ENCODE data around the gene BET1. TPM values are rescaled to one million over a fixed set of nuclear protein-coding genes. Genes with fewer than 3 reads are reported as not detected.

Gene BET1
- total and polyA plus RNA-seq, 9 of the 15 experiments (the other 6 are each of a cell fraction or from before 2014, with no cell fraction given), result 15.8 to 190 (median 37.8) TPM

DNA sequence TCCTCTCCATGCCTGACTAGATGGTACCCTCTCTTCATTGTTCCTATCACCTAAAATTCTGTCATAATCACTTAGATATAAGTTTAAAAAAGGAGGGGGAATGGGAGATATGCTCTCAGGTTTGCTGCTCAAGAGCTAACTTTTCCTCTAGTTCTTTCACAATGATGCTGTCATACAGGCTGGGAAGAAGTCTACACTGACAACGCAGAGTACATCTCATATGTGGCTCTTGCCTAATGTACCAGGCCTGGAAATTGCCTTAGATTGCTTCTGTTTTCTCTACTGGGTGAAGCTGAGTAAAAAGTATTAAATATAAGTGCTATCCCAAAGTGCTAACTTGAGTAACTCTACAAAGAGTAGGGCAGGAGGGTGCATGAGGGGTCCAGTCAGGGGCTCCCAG lies 43.8 kb upstream of the BET1 start:
- no peak for DNase-seq (ENCODE audit: extremely low read depth in 1 of 4, low spot score in 3 of 4)
- TF ChIP-seq TAL1 (IDR thresholded peaks at IDR 0.05) (no peak), CEBPG (CRISPR knock-in tag; IDR thresholded peaks at IDR 0.05) (no peak), CEBPG (tag; conservative IDR thresholded peaks at IDR 0.05 in 1 of 2, IDR thresholded peaks at IDR 0.05 in 1 of 2) (no peak), SMAD4 (CRISPR knock-in tag; conservative IDR thresholded peaks at IDR 0.05) (no peak)
- H3K4me2 ChIP-seq (ENCODE audit: insufficient read depth, low read length), result no peak overlapping the region
- FAIRE-seq, result no peak
- POLR2A ChIA-PET, result no interaction called here
- H3K4me1 ChIP-seq (replicated peaks in 1 of 2; ENCODE audit: control insufficient read depth in 2 of 2, insufficient read depth in 2 of 2, low read length in 2 of 2), result no peaks in the 10 kb centered on the region
- BruUV-seq (replicated peaks), result no TSS peak
- H2AFZ ChIP-seq (ENCODE audit: low read depth, low read length), result no peak overlapping the region
- H3K9ac ChIP-seq (ENCODE audit: insufficient read depth in 1 of 2, low read depth in 2 of 2, low read length in 2 of 2), result no peak overlapping the region
- H3K36me3 ChIP-seq (ENCODE audit: control insufficient read depth, insufficient read depth, low read length), result no peaks in the 10 kb centered on the region
- CTCF ChIA-PET (ENCODE audit: low intra/inter-chr PET ratio), result no interaction called here
- H3K27ac ChIP-seq (ENCODE audit: extremely low read depth, low read depth, low read length), result no peak overlapping the region
- no peaks in the 10 kb centered on the region for H3K79me2 ChIP-seq (ENCODE audit: control insufficient read depth, insufficient read depth, low read length)
- H4K20me1 ChIP-seq (replicated peaks; ENCODE audit: control insufficient read depth, insufficient read depth, low read length), result no peaks in the 10 kb centered on the region
- H3K9me3 ChIP-seq (replicated peaks; ENCODE audit: control insufficient read depth, insufficient read depth, low read depth, low read length), result no peaks in the 10 kb centered on the region
- no peaks in the 10 kb centered on the region for H3K27me3 ChIP-seq (ENCODE audit: control insufficient read depth in 2 of 2, insufficient read depth in 2 of 2, low read length in 2 of 2)
- 0% methylated on average over 1 of the region's 1 CpG for WGBS (ENCODE audit: insufficient coverage, low coverage, missing lambda C conversion rate)
- no peaks in the 10 kb centered on the region for H3K9me1 ChIP-seq (ENCODE audit: control insufficient read depth, insufficient read depth, low read length)
- no peak for ATAC-seq
- in situ Hi-C loops (cut with MboI) (no loop called here), intact Hi-C loops (cut with micrococcal nuclease) (no loop called here)
- H3K4me3 ChIP-seq, result no peak overlapping the region

DNA sequence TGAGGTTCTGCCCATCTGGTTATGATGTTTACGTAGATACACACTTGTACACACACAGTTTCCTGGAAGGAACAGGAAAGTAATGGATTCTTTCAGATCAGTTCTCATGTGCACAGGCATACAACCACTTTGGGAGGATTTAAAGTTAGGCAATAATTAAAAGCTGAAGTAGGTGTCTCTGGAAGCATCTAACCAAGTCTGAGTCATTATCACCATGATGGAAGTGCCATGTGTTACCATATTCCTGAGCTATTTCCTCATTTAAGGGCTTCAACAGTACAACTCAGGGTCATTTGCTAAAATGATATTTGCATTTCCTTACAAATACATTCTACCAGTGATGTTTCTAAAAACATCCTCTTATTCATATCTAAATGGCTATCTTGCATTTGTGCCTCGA lies 41.4 kb upstream of the BET1 start:
- Histone ChIP-seq H3K4me1 (replicated peaks in 1 of 2; ENCODE audit: control insufficient read depth in 2 of 2, insufficient read depth in 2 of 2, low read length in 2 of 2) (no peaks in the 10 kb centered on the region), H3K79me2 (ENCODE audit: control insufficient read depth, insufficient read depth, low read length) (no peaks in the 10 kb centered on the region), H3K4me2 (ENCODE audit: insufficient read depth, low read length) (no peak overlapping the region), H3K36me3 (ENCODE audit: control insufficient read depth, insufficient read depth, low read length) (no peaks in the 10 kb centered on the region), H3K9me1 (ENCODE audit: control insufficient read depth, insufficient read depth, low read length) (no peaks in the 10 kb centered on the region), H3K9me3 (replicated peaks; ENCODE audit: control insufficient read depth, insufficient read depth, low read depth, low read length) (no peaks in the 10 kb centered on the region), H2AFZ (ENCODE audit: low read depth, low read length) (no peak overlapping the region), H3K4me3 (no peak overlapping the region), H3K27ac (ENCODE audit: extremely low read depth, low read depth, low read length) (no peak overlapping the region), H3K9ac (ENCODE audit: insufficient read depth in 1 of 2, low read depth in 2 of 2, low read length in 2 of 2) (no peak overlapping the region), H3K27me3 (ENCODE audit: control insufficient read depth in 2 of 2, insufficient read depth in 2 of 2, low read length in 2 of 2) (no peaks in the 10 kb centered on the region), H4K20me1 (replicated peaks; ENCODE audit: control insufficient read depth, insufficient read depth, low read length) (no peaks in the 10 kb centered on the region)
- 0% methylated on average over 2 of the region's 2 CpGs for WGBS (ENCODE audit: insufficient coverage, low coverage, missing lambda C conversion rate)
- DNase-seq (ENCODE audit: extremely low read depth in 1 of 4, low spot score in 3 of 4) (no peak), FAIRE-seq (no peak), ATAC-seq (no peak)
- POLR2A ChIA-PET, result no interaction called here
- intact Hi-C loops (cut with micrococcal nuclease) (no loop called here), in situ Hi-C loops (cut with MboI) (no loop called here)
- CTCF ChIA-PET (ENCODE audit: low intra/inter-chr PET ratio), result no interaction called here
- no TSS peak for BruUV-seq (replicated peaks)
- TF ChIP-seq IFI16 (CRISPR knock-in tag; IDR thresholded peaks at IDR 0.05), result no peak
- TF ChIP-seq ZNF212 (CRISPR knock-in tag; IDR thresholded peaks at IDR 0.05), result no peak
- TF ChIP-seq CEBPB (tag; IDR thresholded peaks at IDR 0.05), result no peak
- no peak for TF ChIP-seq ASH1L (IDR thresholded peaks at IDR 0.05; ENCODE audit: borderline replicate concordance, low read depth, partially characterized antibody)
- no peak for TF ChIP-seq KDM4B (IDR thresholded peaks at IDR 0.05; ENCODE audit: borderline replicate concordance in 2 of 2, low read depth in 1 of 2)
- TF ChIP-seq, protein P1, sequence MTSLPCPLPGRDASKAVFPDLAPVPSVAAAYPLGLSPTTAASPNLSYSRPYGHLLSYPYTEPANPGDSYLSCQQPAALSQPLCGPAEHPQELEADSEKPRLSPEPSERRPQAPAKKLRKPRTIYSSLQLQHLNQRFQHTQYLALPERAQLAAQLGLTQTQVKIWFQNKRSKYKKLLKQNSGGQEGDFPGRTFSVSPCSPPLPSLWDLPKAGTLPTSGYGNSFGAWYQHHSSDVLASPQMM (CRISPR knock-in tag; IDR thresholded peaks at IDR 0.05), result no peak
- TF ChIP-seq ZNF644 (tag; IDR thresholded peaks at IDR 0.05; ENCODE audit: low read depth), result no peak
- TF ChIP-seq MTA3 (IDR thresholded peaks at IDR 0.05; ENCODE audit: borderline replicate concordance), result no peak
- TF ChIP-seq HDGF (IDR thresholded peaks at IDR 0.05), result no peak
- no peak for TF ChIP-seq NFRKB (IDR thresholded peaks at IDR 0.05; ENCODE audit: low read depth)
- TF ChIP-seq ZNF77 (CRISPR knock-in tag; IDR thresholded peaks at IDR 0.05), result no peak
- TF ChIP-seq, protein P2, sequence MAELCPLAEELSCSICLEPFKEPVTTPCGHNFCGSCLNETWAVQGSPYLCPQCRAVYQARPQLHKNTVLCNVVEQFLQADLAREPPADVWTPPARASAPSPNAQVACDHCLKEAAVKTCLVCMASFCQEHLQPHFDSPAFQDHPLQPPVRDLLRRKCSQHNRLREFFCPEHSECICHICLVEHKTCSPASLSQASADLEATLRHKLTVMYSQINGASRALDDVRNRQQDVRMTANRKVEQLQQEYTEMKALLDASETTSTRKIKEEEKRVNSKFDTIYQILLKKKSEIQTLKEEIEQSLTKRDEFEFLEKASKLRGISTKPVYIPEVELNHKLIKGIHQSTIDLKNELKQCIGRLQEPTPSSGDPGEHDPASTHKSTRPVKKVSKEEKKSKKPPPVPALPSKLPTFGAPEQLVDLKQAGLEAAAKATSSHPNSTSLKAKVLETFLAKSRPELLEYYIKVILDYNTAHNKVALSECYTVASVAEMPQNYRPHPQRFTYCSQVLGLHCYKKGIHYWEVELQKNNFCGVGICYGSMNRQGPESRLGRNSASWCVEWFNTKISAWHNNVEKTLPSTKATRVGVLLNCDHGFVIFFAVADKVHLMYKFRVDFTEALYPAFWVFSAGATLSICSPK (IDR thresholded peaks at IDR 0.05; ENCODE audit: borderline replicate concordance), result no peak
- TF ChIP-seq, protein P3, sequence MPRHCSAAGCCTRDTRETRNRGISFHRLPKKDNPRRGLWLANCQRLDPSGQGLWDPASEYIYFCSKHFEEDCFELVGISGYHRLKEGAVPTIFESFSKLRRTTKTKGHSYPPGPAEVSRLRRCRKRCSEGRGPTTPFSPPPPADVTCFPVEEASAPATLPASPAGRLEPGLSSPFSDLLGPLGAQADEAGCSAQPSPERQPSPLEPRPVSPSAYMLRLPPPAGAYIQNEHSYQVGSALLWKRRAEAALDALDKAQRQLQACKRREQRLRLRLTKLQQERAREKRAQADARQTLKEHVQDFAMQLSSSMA (CRISPR knock-in tag; IDR thresholded peaks at IDR 0.05), result no peak
